HCT116 (cell line): ENCODE measurements around the gene GNAS. TPM values are rescaled to one million over a fixed set of nuclear protein-coding genes. Genes with fewer than 3 reads are reported as not detected.

Experiments used
- ATAC-seq: fragments of 200-7000 bp; cut with Tn5 transposase; 2 replicates; pipeline ENCODE4 v1.9.1; 2020; ENCODE audit warnings: mild to moderate bottlenecking, moderate library complexity
- BruUV-seq: library from RNA; stranded (reverse); fragments of 400-500 nt; replicated peaks from 2 replicates; lab custom pipeline; 2021; lab: Mats Ljungman, UMichigan
- CTCF ChIA-PET: fragments of 300-600 bp; sonication (Branson Sonifier 250); formaldehyde crosslinking; loops from one replicate; lab custom pipeline; 2021; ENCODE audit warnings: antibody characterized with exemption; lab: Charles Lee
- POLR2A ChIA-PET: fragments of 300-600, 350-600 bp; sonication (Branson Sonifier 250); formaldehyde crosslinking; loops from one replicate; lab custom pipeline; 2021; ENCODE audit warnings: antibody characterized with exemption; lab: Charles Lee
- RAD21 ChIA-PET, 2 experiments: fragments of 300-600 bp; sonication (Branson Sonifier 250); formaldehyde crosslinking; loops; one replicate each; lab custom pipeline; 2023; ENCODE audit warnings: low total read pairs in 2 of 2; ENCODE audit not compliant: uncharacterized antibody in 2 of 2, unreplicated experiment in 2 of 2, low non-redundant PET in 1 of 2; lab: Charles Lee
- DNase-seq: peaks from one replicate; pipeline ENCODE4 v3.0.0-alpha.2; 2010; ENCODE audit warnings: low read depth, low spot score
- H2AFZ ChIP-seq: fragments of 200-600 bp; shearing (Covaris generic), sonication (generic); 2 replicates; pipeline ENCODE4 v1.6.1; 2017; ENCODE audit warnings: low read depth, mixed run types, mixed read lengths, antibody characterized with exemption, low read length; ENCODE audit not compliant: poor library complexity, severe bottlenecking
- H3K27ac ChIP-seq: 2 replicates; pipeline ENCODE4 v1.5.1; 2012; ENCODE audit warnings: low read depth, low read length
- H3K27me3 ChIP-seq: fragments of 200-600 bp; sonication (generic); 2 replicates; pipeline ENCODE4 v1.6.1; 2016; ENCODE audit warnings: mixed run types, low read length, mixed read lengths; ENCODE audit not compliant: insufficient read depth
- H3K36me3 ChIP-seq, 2 experiments: fragments of 200-500 bp in 1 of 2; fragments of 200-600 bp in 1 of 2; sonication (Bioruptor generic) in 1 of 2; sonication (generic) in 1 of 2; 2 replicates each; pipeline versions ENCODE4 v1.5.1 to v1.6.1; 2014 to 2016; ENCODE audit warnings: low read length in 2 of 2, inconsistent platforms in 1 of 2, mixed read lengths in 1 of 2, mixed run types in 1 of 2; ENCODE audit not compliant: insufficient read depth in 2 of 2, control insufficient read depth in 1 of 2
- H3K4me1 ChIP-seq, 2 experiments: fragments of 200-600 bp in 1 of 2; sonication (generic) in 1 of 2; 2 replicates each; pipeline versions ENCODE4 v1.5.1 to v1.6.1; 2012 to 2017; ENCODE audit warnings: low read length in 2 of 2, inconsistent platforms in 1 of 2, mild to moderate bottlenecking in 1 of 2, mixed read lengths in 1 of 2, mixed run types in 1 of 2, moderate library complexity in 1 of 2; ENCODE audit not compliant: insufficient read depth in 2 of 2, control insufficient read depth in 1 of 2
- H3K4me2 ChIP-seq: fragments of 200-600 bp; sonication (generic); 2 replicates; pipeline ENCODE4 v1.6.1; 2017; ENCODE audit warnings: mixed run types, low read length, mixed read lengths
- H3K4me3 ChIP-seq, 2 experiments: fragments of 200-600 bp in 1 of 2; sonication (generic) in 1 of 2; replicated peaks in 1 of 2; 2 replicates each; pipeline ENCODE4 v1.5.1; 2011 to 2016; ENCODE audit warnings: low read length in 2 of 2, control low read depth in 1 of 2, low read depth in 1 of 2, mild to moderate bottlenecking in 1 of 2, mixed read lengths in 1 of 2, mixed run types in 1 of 2
- H3K79me2 ChIP-seq: fragments of 200-600 bp; sonication (generic); 2 replicates; pipeline ENCODE4 v1.6.1; 2017; ENCODE audit warnings: mild to moderate bottlenecking, mixed run types, low read length, moderate library complexity, mixed read lengths; ENCODE audit not compliant: insufficient read depth
- H3K9ac ChIP-seq: fragments of 200-600 bp; sonication (generic); 2 replicates; pipeline ENCODE4 v1.6.1; 2016; ENCODE audit warnings: low read length, mixed read lengths
- H3K9me2 ChIP-seq: fragments of 200-600 bp; sonication (generic), shearing (Covaris generic); 2 replicates; pipeline ENCODE4 v1.6.1; 2017; ENCODE audit warnings: mixed run types, mild to moderate bottlenecking, moderate library complexity; ENCODE audit not compliant: insufficient read depth
- H3K9me3 ChIP-seq, 2 experiments: fragments of 200-500 bp in 1 of 2; fragments of 200-600 bp in 1 of 2; sonication (Bioruptor generic) in 1 of 2; sonication (generic) in 1 of 2; 2 replicates each; pipeline ENCODE4 v1.6.1; 2014 to 2017; ENCODE audit warnings: low read length in 2 of 2, mixed read lengths in 2 of 2, inconsistent platforms in 1 of 2, low read depth in 1 of 2, mild to moderate bottlenecking in 1 of 2, mixed run types in 1 of 2, moderate library complexity in 1 of 2; ENCODE audit not compliant: control insufficient read depth in 1 of 2, insufficient read depth in 1 of 2
- H4K20me1 ChIP-seq: fragments of 200-600 bp; sonication (generic), shearing (Covaris generic); 2 replicates; pipeline ENCODE4 v1.6.1; 2017; ENCODE audit warnings: mixed run types, mild to moderate bottlenecking, moderate library complexity; ENCODE audit not compliant: insufficient read depth
- CBX3 ChIP-seq: IDR thresholded peaks from 2 replicates; pipeline ENCODE4 v1.6.1; 2012; ENCODE audit warnings: low read depth
- CEBPB ChIP-seq: IDR thresholded peaks from 2 replicates; pipeline ENCODE4 v1.6.1; 2012; ENCODE audit warnings: low read depth
- ELF1 ChIP-seq: IDR thresholded peaks from 2 replicates; pipeline ENCODE4 v1.6.1; 2012; ENCODE audit warnings: low read depth, borderline replicate concordance
- EZH2 ChIP-seq: fragments of 200-600 bp; sonication (generic); IDR thresholded peaks from 2 replicates; pipeline ENCODE4 v1.6.1; 2017; ENCODE audit warnings: antibody characterized with exemption, mixed run types
- FOSL1 ChIP-seq: IDR thresholded peaks from 2 replicates; pipeline ENCODE4 v1.6.1; 2012; ENCODE audit warnings: low read depth
- POLR2A ChIP-seq: IDR thresholded peaks from 2 replicates; pipeline ENCODE4 v1.7.0; 2011; ENCODE audit warnings: borderline replicate concordance; ENCODE audit not compliant: insufficient read depth, insufficient read length; ENCODE audit errors: extremely low read depth
- POLR2AphosphoS5 ChIP-seq: IDR thresholded peaks from 2 replicates; pipeline ENCODE4 v1.6.1; 2011; ENCODE audit warnings: mild to moderate bottlenecking, low read depth, low read length, moderate library complexity
- RAD21 ChIP-seq: IDR thresholded peaks from 2 replicates; pipeline ENCODE4 v1.6.1; 2012; ENCODE audit warnings: low read depth, mild to moderate bottlenecking
- SIN3A ChIP-seq: IDR thresholded peaks from 2 replicates; pipeline ENCODE4 v1.6.1; 2012; ENCODE audit warnings: low read depth
- SP1 ChIP-seq: IDR thresholded peaks from 2 replicates; pipeline ENCODE4 v1.6.1; 2012; ENCODE audit warnings: low read depth
- SRF ChIP-seq: IDR thresholded peaks from 2 replicates; pipeline ENCODE4 v1.6.1; 2012; ENCODE audit warnings: low read depth
- TCF7L2 ChIP-seq: IDR thresholded peaks from 2 replicates; pipeline ENCODE4 v1.7.0; 2011; ENCODE audit warnings: borderline replicate concordance, inconsistent platforms; ENCODE audit not compliant: insufficient read depth, insufficient read length; ENCODE audit errors: extremely low read depth
- YY1 ChIP-seq: IDR thresholded peaks from 2 replicates; pipeline ENCODE4 v1.6.1; 2011; ENCODE audit warnings: low read length, low read depth, moderate library complexity, mild to moderate bottlenecking; ENCODE audit not compliant: insufficient replicate concordance; ENCODE audit errors: extremely low read depth
- ZFX ChIP-seq: fragments of 450-650 bp; IDR thresholded peaks from 2 replicates; pipeline ENCODE4 v1.6.1; 2017
- intact Hi-C: fragments of 100-400 bp; cut with micrococcal nuclease; formaldehyde crosslinking; loops from 2 replicates; pipeline ENCODE4 v1.10.0; 2022
- total RNA-seq: library from RNA; stranded (reverse); gene quantifications from one replicate; pipeline ENCODE4 v1.2.1, GENCODE V29; 2021; ENCODE audit not compliant: unreplicated experiment
- TF ChIP-seq, protein P1 (sequence below): IDR thresholded peaks from 2 replicates; pipeline ENCODE4 v1.6.1; 2011; ENCODE audit warnings: mild to moderate bottlenecking, low read length, moderate library complexity; ENCODE audit not compliant: insufficient replicate concordance; ENCODE audit errors: extremely low read depth
- TF ChIP-seq, protein P2 (sequence below), 3 experiments: fragments of 200-600 bp in 1 of 3; sonication (generic) in 1 of 3; IDR thresholded peaks in 2 of 3; conservative IDR thresholded peaks in 1 of 3; 2 replicates each; pipeline ENCODE4 v1.5.1; 2012 to 2017; ENCODE audit warnings: low read depth in 2 of 3, low read length in 2 of 3, antibody characterized with exemption in 1 of 3, borderline replicate concordance in 1 of 3, control low read depth in 1 of 3, mild to moderate bottlenecking in 1 of 3, mixed read lengths in 1 of 3, mixed run types in 1 of 3, moderate library complexity in 1 of 3; ENCODE audit not compliant: insufficient read depth in 1 of 3
- TF ChIP-seq, protein P3 (sequence below): IDR thresholded peaks from 2 replicates; pipeline ENCODE4 v1.6.1; 2012
- TF ChIP-seq, protein P4 (sequence below): IDR thresholded peaks from 2 replicates; pipeline ENCODE4 v1.6.1; 2012; ENCODE audit warnings: low read depth

GNAS gene
- total RNA-seq, 1 experiment from 2014 or later, result 699 TPM

DNA sequence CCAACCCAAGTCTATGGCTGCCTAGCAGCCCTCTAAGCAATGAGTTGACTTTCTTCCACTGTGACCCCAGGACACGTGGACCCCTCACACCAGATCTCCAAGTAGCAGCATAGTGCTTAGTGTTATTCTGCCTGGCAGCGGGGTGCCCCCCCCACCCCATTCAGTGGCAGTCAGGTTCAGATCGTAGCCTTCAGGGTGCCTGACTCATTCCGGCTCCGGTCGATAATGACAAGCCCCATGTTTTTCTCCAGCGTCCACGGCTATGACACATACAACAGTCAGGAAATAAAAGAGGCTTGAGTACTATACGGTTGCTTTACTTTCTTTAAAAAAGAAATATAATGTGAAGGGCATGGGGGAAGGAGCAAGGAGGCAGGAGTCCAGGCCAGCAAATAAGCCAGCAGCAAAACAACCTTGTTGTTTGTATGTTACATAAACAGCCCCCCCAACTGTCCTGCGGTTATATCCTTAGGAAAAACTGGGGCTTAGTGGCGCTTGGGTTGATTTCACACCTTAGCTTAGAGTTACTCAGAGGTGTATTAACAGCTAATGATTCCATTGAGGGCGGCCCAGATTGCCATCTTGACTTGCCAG is 23.1 kb downstream of the GNAS start:
- no peak overlapping the region for H3K4me3 ChIP-seq
- H3K4me1 ChIP-seq, result no peaks in the 10 kb centered on the region
- no peak overlapping the region for H3K27ac ChIP-seq
- no peak overlapping the region for H2AFZ ChIP-seq
- no peak overlapping the region for H3K9ac ChIP-seq
- no TSS peak for BruUV-seq
- H3K27me3 ChIP-seq, result no peaks in the 10 kb centered on the region
- no peaks in the 10 kb centered on the region for H3K9me2 ChIP-seq
- no peaks in the 10 kb centered on the region for H3K9me3 ChIP-seq
- H3K79me2 ChIP-seq, result no peaks in the 10 kb centered on the region
- CTCF ChIA-PET, result no interaction called here
- no peaks in the 10 kb centered on the region for H3K36me3 ChIP-seq
- ATAC-seq (no peak), DNase-seq (no peak)
- RAD21 ChIA-PET, result no interaction called here
- no peaks in the 10 kb centered on the region for H4K20me1 ChIP-seq
- intact Hi-C loops, result no loop called here
- no peak overlapping the region for H3K4me2 ChIP-seq
- TF ChIP-seq, protein P1, sequence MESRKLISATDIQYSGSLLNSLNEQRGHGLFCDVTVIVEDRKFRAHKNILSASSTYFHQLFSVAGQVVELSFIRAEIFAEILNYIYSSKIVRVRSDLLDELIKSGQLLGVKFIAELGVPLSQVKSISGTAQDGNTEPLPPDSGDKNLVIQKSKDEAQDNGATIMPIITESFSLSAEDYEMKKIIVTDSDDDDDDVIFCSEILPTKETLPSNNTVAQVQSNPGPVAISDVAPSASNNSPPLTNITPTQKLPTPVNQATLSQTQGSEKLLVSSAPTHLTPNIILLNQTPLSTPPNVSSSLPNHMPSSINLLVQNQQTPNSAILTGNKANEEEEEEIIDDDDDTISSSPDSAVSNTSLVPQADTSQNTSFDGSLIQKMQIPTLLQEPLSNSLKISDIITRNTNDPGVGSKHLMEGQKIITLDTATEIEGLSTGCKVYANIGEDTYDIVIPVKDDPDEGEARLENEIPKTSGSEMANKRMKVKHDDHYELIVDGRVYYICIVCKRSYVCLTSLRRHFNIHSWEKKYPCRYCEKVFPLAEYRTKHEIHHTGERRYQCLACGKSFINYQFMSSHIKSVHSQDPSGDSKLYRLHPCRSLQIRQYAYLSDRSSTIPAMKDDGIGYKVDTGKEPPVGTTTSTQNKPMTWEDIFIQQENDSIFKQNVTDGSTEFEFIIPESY, result no peak
- no peak for TF ChIP-seq ELF1
- TF ChIP-seq, protein P2, sequence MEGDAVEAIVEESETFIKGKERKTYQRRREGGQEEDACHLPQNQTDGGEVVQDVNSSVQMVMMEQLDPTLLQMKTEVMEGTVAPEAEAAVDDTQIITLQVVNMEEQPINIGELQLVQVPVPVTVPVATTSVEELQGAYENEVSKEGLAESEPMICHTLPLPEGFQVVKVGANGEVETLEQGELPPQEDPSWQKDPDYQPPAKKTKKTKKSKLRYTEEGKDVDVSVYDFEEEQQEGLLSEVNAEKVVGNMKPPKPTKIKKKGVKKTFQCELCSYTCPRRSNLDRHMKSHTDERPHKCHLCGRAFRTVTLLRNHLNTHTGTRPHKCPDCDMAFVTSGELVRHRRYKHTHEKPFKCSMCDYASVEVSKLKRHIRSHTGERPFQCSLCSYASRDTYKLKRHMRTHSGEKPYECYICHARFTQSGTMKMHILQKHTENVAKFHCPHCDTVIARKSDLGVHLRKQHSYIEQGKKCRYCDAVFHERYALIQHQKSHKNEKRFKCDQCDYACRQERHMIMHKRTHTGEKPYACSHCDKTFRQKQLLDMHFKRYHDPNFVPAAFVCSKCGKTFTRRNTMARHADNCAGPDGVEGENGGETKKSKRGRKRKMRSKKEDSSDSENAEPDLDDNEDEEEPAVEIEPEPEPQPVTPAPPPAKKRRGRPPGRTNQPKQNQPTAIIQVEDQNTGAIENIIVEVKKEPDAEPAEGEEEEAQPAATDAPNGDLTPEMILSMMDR (IDR thresholded peaks at IDR 0.05 in 2 of 3, conservative IDR thresholded peaks at IDR 0.05 in 1 of 3; ENCODE audit: borderline replicate concordance in 1 of 3, insufficient read depth in 1 of 3, low read depth in 2 of 3, low read length in 2 of 3), result no peak
- TF ChIP-seq YY1, result no peak
- TF ChIP-seq POLR2A, result no peak
- no peak for TF ChIP-seq CBX3
- no peak for TF ChIP-seq TCF7L2
- TF ChIP-seq ZFX, result no peak
- no peak for TF ChIP-seq RAD21
- TF ChIP-seq SIN3A, result no peak
- no peak for TF ChIP-seq POLR2AphosphoS5
- TF ChIP-seq FOSL1, result no peak
- TF ChIP-seq EZH2, result no peak
- no peak for TF ChIP-seq SP1
- TF ChIP-seq, protein P3, sequence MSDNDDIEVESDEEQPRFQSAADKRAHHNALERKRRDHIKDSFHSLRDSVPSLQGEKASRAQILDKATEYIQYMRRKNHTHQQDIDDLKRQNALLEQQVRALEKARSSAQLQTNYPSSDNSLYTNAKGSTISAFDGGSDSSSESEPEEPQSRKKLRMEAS, result no peak
- no peak for TF ChIP-seq SRF
- no peak for TF ChIP-seq CEBPB
- TF ChIP-seq, protein P4, sequence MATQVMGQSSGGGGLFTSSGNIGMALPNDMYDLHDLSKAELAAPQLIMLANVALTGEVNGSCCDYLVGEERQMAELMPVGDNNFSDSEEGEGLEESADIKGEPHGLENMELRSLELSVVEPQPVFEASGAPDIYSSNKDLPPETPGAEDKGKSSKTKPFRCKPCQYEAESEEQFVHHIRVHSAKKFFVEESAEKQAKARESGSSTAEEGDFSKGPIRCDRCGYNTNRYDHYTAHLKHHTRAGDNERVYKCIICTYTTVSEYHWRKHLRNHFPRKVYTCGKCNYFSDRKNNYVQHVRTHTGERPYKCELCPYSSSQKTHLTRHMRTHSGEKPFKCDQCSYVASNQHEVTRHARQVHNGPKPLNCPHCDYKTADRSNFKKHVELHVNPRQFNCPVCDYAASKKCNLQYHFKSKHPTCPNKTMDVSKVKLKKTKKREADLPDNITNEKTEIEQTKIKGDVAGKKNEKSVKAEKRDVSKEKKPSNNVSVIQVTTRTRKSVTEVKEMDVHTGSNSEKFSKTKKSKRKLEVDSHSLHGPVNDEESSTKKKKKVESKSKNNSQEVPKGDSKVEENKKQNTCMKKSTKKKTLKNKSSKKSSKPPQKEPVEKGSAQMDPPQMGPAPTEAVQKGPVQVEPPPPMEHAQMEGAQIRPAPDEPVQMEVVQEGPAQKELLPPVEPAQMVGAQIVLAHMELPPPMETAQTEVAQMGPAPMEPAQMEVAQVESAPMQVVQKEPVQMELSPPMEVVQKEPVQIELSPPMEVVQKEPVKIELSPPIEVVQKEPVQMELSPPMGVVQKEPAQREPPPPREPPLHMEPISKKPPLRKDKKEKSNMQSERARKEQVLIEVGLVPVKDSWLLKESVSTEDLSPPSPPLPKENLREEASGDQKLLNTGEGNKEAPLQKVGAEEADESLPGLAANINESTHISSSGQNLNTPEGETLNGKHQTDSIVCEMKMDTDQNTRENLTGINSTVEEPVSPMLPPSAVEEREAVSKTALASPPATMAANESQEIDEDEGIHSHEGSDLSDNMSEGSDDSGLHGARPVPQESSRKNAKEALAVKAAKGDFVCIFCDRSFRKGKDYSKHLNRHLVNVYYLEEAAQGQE, result no peak
- POLR2A ChIA-PET, result no interaction called here
